Parathyroid adenoma (tissue), 2 donors: ENCODE results near the gene MRPS35.

Experiments
- H2AFZ ChIP-seq: fragments of 300-600 bp; sonication (generic); one replicate; pipeline ENCODE4 v1.7.0; 2017; ENCODE audit warnings: antibody characterized with exemption, mild to moderate bottlenecking
- H3K27ac ChIP-seq: fragments of 300-600 bp; sonication (generic); one replicate; pipeline ENCODE4 v1.7.0; 2017
- H3K27me3 ChIP-seq: fragments of 300-600 bp; sonication (generic); one replicate; pipeline ENCODE4 v1.7.0; 2017; ENCODE audit warnings: low read length; ENCODE audit not compliant: control insufficient read depth, insufficient read depth
- H3K36me3 ChIP-seq: fragments of 300-600 bp; sonication (generic); one replicate; pipeline ENCODE4 v1.7.0; 2017; ENCODE audit warnings: low read length; ENCODE audit not compliant: control insufficient read depth, insufficient read depth
- H3K4me1 ChIP-seq: fragments of 300-600 bp; sonication (generic); one replicate; pipeline ENCODE4 v1.7.0; 2017; ENCODE audit warnings: control low read depth
- H3K4me2 ChIP-seq: fragments of 300-600 bp; sonication (generic); one replicate; pipeline ENCODE4 v1.7.0; 2017; ENCODE audit warnings: low read length
- H3K4me3 ChIP-seq: fragments of 300-600 bp; sonication (generic); one replicate; pipeline ENCODE4 v1.7.0; 2017; ENCODE audit warnings: low read depth, low read length
- H3K79me2 ChIP-seq: fragments of 300-600 bp; sonication (generic); one replicate; pipeline ENCODE4 v1.7.0; 2017; ENCODE audit warnings: control low read depth
- H3K9ac ChIP-seq: fragments of 300-600 bp; sonication (generic); one replicate; pipeline ENCODE4 v1.7.0; 2017; ENCODE audit warnings: mild to moderate bottlenecking
- H3K9me3 ChIP-seq: fragments of 300-600 bp; sonication (generic); one replicate; pipeline ENCODE4 v1.7.0; 2017; ENCODE audit warnings: low read length; ENCODE audit not compliant: control insufficient read depth
- CTCF ChIP-seq: fragments of 300-600 bp; sonication (generic); IDR thresholded peaks from one replicate; pipeline ENCODE4 v1.7.0; 2017; ENCODE audit warnings: antibody characterized with exemption, mild to moderate bottlenecking
- donor health status: primary hyperparathyroidism.

Gene MRPS35

GRCh38 chr12:27710592-27711316, at the start of gene MRPS35:
Gene MRPS35 (plus strand): TSS chr12:27710832. CDS start chr12:27710844, 12 bp downstream.
- Histone ChIP-seq H3K4me1 (peaks cover 7% of the 10 kb centered on the region), H3K36me3 (no peaks in the 10 kb centered on the region), H3K4me3 (peak within 1 kb of the TSS; percentile 90), H2AFZ (peak within 1 kb of the TSS; percentile 97), H3K9me3 (no peaks in the 10 kb centered on the region), H3K9ac (peak within 1 kb of the TSS; percentile 89), H3K27ac (peak within 1 kb of the TSS; percentile 72), H3K4me2 (peak within 1 kb of the TSS; percentile 83), H3K27me3 (no peaks in the 10 kb centered on the region), H3K79me2 (peaks cover 25% of the 10 kb centered on the region)
- TF ChIP-seq CTCF = peak; percentile 4

GRCh38 chr12:27665704-27666103, 44.9 kb upstream of the MRPS35 start:
- no peaks in the 10 kb centered on the region for H3K36me3 ChIP-seq
- no peak overlapping the region for H3K9ac ChIP-seq

DNA sequence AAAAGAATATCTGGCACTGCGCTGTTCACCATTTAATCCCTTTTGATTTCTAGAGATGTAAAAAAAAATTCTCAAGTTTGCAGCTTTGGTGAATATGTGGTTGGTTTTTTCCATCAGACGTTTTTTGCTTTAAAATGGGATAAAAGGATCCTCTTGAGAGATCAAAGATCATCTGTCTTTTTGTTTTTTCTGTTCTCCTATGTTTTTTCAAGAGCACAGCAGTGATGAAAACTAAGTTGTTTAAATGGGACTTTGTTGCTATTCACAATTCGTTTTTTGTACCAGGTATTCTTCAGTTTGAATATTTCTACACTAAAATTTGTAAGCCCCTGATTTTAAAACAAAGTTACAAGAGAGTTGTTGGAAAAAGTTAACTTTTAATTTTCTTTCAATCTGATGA, 44.1 kb upstream of the MRPS35 start:
- Histone ChIP-seq H3K9me3 (no peaks in the 10 kb centered on the region), H3K4me2 (no peak overlapping the region), H3K79me2 (no peaks in the 10 kb centered on the region), H3K27me3 (no peaks in the 10 kb centered on the region), H3K9ac (no peak overlapping the region), H3K27ac (no peak overlapping the region), H2AFZ (no peak overlapping the region), H3K4me3 (no peak overlapping the region), H3K4me1 (no peaks in the 10 kb centered on the region), H3K36me3 (no peaks in the 10 kb centered on the region)
- no peak for TF ChIP-seq CTCF

More at GRCh38 chr12:27665704-27666103, 44.9 kb upstream of the MRPS35 start:
- Histone ChIP-seq H3K27ac (no peak overlapping the region), H3K4me3 (no peak overlapping the region), H3K9me3 (no peaks in the 10 kb centered on the region), H3K4me1 (no peaks in the 10 kb centered on the region), H2AFZ (no peak overlapping the region), H3K27me3 (no peaks in the 10 kb centered on the region), H3K4me2 (no peak overlapping the region), H3K79me2 (no peaks in the 10 kb centered on the region)
- TF ChIP-seq CTCF = no peak

- Histone ChIP-seq H3K9ac (no peak overlapping the region), H3K9me3 (no peaks in the 10 kb centered on the region), H3K4me3 (no peak overlapping the region), H3K4me1 (no peaks in the 10 kb centered on the region), H3K4me2 (no peak overlapping the region), H3K27me3 (no peaks in the 10 kb centered on the region), H3K79me2 (no peaks in the 10 kb centered on the region), H3K36me3 (no peaks in the 10 kb centered on the region), H2AFZ (no peak overlapping the region), H3K27ac (no peak overlapping the region)
- no peak for TF ChIP-seq CTCF
These were observed 43.1 kb upstream of the MRPS35 start for GRCh38 chr12:27667540-27667939.

GRCh38 chr12:27672051-27672450, 38.6 kb upstream of the MRPS35 start:
- Histone ChIP-seq H3K9me3 (no peaks in the 10 kb centered on the region), H3K4me3 (no peak overlapping the region), H3K4me2 (no peak overlapping the region), H3K79me2 (no peaks in the 10 kb centered on the region), H3K36me3 (no peaks in the 10 kb centered on the region), H3K27ac (no peak overlapping the region), H3K4me1 (no peaks in the 10 kb centered on the region), H3K9ac (no peak overlapping the region), H2AFZ (no peak overlapping the region), H3K27me3 (no peaks in the 10 kb centered on the region)
- no peak for TF ChIP-seq CTCF
